BJ (cell line): ENCODE data around the gene DPEP1. TPM values are rescaled to one million over a fixed set of nuclear protein-coding genes. Genes with fewer than 3 reads are reported as not detected.

Source experiments
- CTCF ChIA-PET: fragments of 350-600 bp; formaldehyde crosslinking; extraction: SDS; loops from one replicate; lab custom pipeline; 2021; ENCODE audit warnings: antibody characterized with exemption, inconsistent platforms; lab: Yijun Ruan, JAX
- POLR2A ChIA-PET: fragments of 300-600 bp; sonication (Branson Sonifier 250); formaldehyde crosslinking; extraction: SDS; loops from one replicate; lab custom pipeline; 2021; ENCODE audit warnings: antibody characterized with exemption; lab: Charles Lee
- DNase-seq: peaks from one replicate; pipeline ENCODE4 v3.0.0-alpha.2; 2011; ENCODE audit warnings: low read depth
- H3K27me3 ChIP-seq: 2 replicates; pipeline ENCODE4 v1.6.0; 2011; ENCODE audit warnings: low read length; ENCODE audit not compliant: control insufficient read depth, insufficient read depth
- H3K36me3 ChIP-seq: 2 replicates; pipeline ENCODE4 v1.5.1; 2011; ENCODE audit warnings: low read length; ENCODE audit not compliant: control insufficient read depth, insufficient read depth
- H3K4me3 ChIP-seq: 2 replicates; pipeline ENCODE4 v1.5.1; 2011; ENCODE audit warnings: low read depth, mild to moderate bottlenecking, control low read depth, low read length
- polyA plus RNA-seq: library from polyadenylated mRNA; depleted of rRNA; stranded (reverse); fragments of >200 nt; gene quantifications from 2 replicates; pipeline ENCODE4 v1.2.3, GENCODE V29; 2011
- TF ChIP-seq, protein P1 (sequence below): IDR thresholded peaks from 2 replicates; pipeline ENCODE4 v1.5.1; 2011; ENCODE audit warnings: low read depth, mild to moderate bottlenecking, control low read depth, inconsistent platforms, low read length, moderate library complexity; ENCODE audit not compliant: insufficient read depth

Gene DPEP1
- polyA plus RNA-seq, 1 experiment, result not detected

DNA sequence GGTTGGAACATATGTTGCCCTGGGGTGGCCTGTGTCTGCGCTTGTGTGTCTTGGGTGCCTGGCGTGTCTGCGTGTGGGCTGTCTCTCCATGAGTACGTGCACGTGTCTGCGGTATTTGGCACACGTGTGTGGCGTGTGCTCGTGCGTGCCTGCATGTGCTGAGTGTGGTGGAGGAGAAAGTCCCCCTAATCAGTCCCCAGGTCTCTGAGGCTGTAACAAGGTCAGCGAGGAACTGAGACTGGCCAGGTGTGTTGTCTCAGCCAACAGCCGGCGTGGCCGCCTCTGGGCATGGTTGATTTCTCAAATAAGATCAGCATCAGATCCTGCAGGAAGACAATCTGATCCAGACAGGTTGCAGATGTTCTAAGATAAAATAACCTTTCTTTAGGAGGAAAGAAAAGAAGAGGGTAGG lies 41.4 kb upstream of the DPEP1 start:
- TF ChIP-seq, protein P1, sequence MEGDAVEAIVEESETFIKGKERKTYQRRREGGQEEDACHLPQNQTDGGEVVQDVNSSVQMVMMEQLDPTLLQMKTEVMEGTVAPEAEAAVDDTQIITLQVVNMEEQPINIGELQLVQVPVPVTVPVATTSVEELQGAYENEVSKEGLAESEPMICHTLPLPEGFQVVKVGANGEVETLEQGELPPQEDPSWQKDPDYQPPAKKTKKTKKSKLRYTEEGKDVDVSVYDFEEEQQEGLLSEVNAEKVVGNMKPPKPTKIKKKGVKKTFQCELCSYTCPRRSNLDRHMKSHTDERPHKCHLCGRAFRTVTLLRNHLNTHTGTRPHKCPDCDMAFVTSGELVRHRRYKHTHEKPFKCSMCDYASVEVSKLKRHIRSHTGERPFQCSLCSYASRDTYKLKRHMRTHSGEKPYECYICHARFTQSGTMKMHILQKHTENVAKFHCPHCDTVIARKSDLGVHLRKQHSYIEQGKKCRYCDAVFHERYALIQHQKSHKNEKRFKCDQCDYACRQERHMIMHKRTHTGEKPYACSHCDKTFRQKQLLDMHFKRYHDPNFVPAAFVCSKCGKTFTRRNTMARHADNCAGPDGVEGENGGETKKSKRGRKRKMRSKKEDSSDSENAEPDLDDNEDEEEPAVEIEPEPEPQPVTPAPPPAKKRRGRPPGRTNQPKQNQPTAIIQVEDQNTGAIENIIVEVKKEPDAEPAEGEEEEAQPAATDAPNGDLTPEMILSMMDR, result no peak
- POLR2A ChIA-PET, result no interaction called here
- Histone ChIP-seq H3K27me3 (no peaks in the 10 kb centered on the region), H3K4me3 (no peak overlapping the region), H3K36me3 (no peaks in the 10 kb centered on the region)
- CTCF ChIA-PET, result interaction anchor here (1.0 to 1.1 kb wide), 2 partner anchors 9 to 69 kb away, joined by 4 to 7 read pairs; no protein-coding TSS in a partner anchor
- no peak for DNase-seq

- TF ChIP-seq, protein P1, result no peak
- ChIA-PET POLR2A (no interaction called here), CTCF (interaction anchor here (1.0 to 1.1 kb wide), 2 partner anchors 9 to 68 kb away, joined by 4 to 7 read pairs; no protein-coding TSS in a partner anchor)
- no peaks in the 10 kb centered on the region for H3K27me3 ChIP-seq
- H3K4me3 ChIP-seq, result no peak overlapping the region
- no peaks in the 10 kb centered on the region for H3K36me3 ChIP-seq
- no peak for DNase-seq
Measured at GRCh38 chr16:89572485-89573205, 40.8 kb upstream of the DPEP1 start.

DNA sequence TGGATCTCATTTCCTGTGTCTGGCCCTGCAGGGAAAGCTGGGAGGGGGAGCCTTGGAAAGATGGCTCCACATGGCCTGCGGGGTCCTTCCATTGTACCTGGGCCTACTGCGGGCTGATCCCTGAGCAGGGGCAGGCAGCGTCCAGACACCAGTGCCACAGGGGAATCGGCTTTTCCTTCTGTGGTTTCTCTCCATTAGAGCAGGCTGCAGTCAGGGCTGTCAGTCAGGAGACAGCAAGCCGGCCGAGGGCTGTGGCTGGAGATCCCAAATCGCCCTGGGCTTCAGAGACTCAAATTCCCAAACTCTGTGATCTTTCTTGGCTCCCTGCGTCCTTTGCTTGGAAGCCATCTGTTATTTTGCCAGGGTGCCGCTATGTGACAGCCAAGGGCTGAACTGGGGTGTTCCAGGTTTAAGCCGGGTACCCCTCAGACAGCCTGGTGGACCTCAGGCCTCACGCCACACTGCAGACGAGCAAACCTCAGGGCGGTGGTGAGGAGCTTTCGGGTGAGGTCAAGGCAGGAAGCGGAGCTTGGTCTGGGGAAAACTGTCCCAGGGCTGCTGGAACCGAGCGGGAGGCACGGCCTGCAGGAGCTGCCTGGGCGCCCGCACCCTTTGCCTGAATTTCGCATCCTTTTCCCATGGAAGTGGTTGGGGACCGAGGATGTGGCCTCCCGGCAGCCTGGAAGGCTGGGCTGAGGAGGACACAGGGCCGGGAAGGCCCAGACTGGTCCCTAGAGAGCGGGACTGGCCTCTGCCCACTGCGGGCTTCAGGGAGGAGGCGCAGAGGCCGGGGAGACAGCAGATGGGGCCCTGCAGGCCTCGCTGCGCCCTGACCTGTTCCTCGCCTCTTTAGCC lies 39.4 kb upstream of the DPEP1 start:
- DNase-seq, result no peak
- H3K4me3 ChIP-seq, result no peak overlapping the region
- no peaks in the 10 kb centered on the region for H3K36me3 ChIP-seq
- ChIA-PET POLR2A (no interaction called here), CTCF (interaction anchor here (0.6 to 1.0 kb wide), 9 partner anchors 19 to 97 kb away, joined by 3 to 8 read pairs (median 3); no protein-coding TSS in a partner anchor)
- H3K27me3 ChIP-seq, result no peaks in the 10 kb centered on the region
- TF ChIP-seq, protein P1, result no peak

- ChIA-PET CTCF (interaction anchor here (0.7 to 3.3 kb wide), 9 partner anchors 16 to 286 kb away, joined by 3 to 35 read pairs (median 5); no protein-coding TSS in a partner anchor), POLR2A (no interaction called here)
- TF ChIP-seq, protein P1, result peak; percentile 51
- Histone ChIP-seq H3K36me3 (no peaks in the 10 kb centered on the region), H3K27me3 (no peaks in the 10 kb centered on the region), H3K4me3 (peak overlapping the region; percentile 33)
- DNase-seq, result no peak
Measured at GRCh38 chr16:89574681-89575246, 38.7 kb upstream of the DPEP1 start.
